Gastrocnemius medialis (tissue), 4 donors: ENCODE measurements around the gene HMGB3. TPM values are rescaled to one million over a fixed set of nuclear protein-coding genes. Genes with fewer than 3 reads are reported as not detected.
A peak's percentile ranks its signal among the peaks of the same experiment; 100 is the strongest.
"Not testable (repeated sequence)": the region's sequence is repeated elsewhere in the genome, so short reads cannot be mapped to it uniquely, and the experiment has no call there.

Experiments used
- ATAC-seq, 2 donors: fragments of 150-250 bp; one replicate each; pipeline ENCODE4 v1.9.1; 2016
- DNase-seq, 2 donors: peaks; one replicate each; pipeline ENCODE4 v3.0.0-alpha.2; 2019
- H3K27ac ChIP-seq, 4 donors: fragments of 200-600 bp; sonication (generic); 1 replicate in 1 of 4; 2 replicates in 3 of 4; pipeline ENCODE4 v1.5.1; 2016 to 2018; ENCODE audit warnings: mild to moderate bottlenecking in 2 of 4, moderate library complexity in 1 of 4
- H3K27me3 ChIP-seq, 3 donors: fragments of 200-600 bp; sonication (generic) in 2 of 3; 1 replicate in 1 of 3; 2 replicates in 2 of 3; pipeline versions ENCODE4 v1.5.1 to v1.6.0; 2016 to 2019; ENCODE audit warnings: mild to moderate bottlenecking in 1 of 3, moderate library complexity in 1 of 3
- H3K36me3 ChIP-seq, 2 donors: fragments of 200-600 bp; sonication (generic) in 1 of 2; one replicate each; pipeline ENCODE4 v1.5.1; 2017 to 2018
- H3K4me1 ChIP-seq, 2 donors: fragments of 200-600 bp; sonication (generic) in 1 of 2; one replicate each; pipeline ENCODE4 v1.5.1; 2016 to 2017; ENCODE audit warnings: mild to moderate bottlenecking in 2 of 2
- H3K4me3 ChIP-seq, 4 donors: fragments of 200-600 bp; sonication (generic) in 3 of 4; 1 replicate in 1 of 4; 2 replicates in 3 of 4; pipeline ENCODE4 v1.5.1; 2016 to 2019; ENCODE audit warnings: mild to moderate bottlenecking in 2 of 4
- H3K9me3 ChIP-seq, 3 donors: fragments of 200-600 bp; sonication (generic) in 2 of 3; 1 replicate in 1 of 3; 2 replicates in 2 of 3; pipeline ENCODE4 v1.5.1; 2016 to 2019
- POLR2A ChIP-seq, 2 donors: fragments of 450-650 bp; IDR thresholded peaks; one replicate each; pipeline ENCODE4 v1.6.1; 2017; ENCODE audit warnings: antibody characterized with exemption in 2 of 2, mild to moderate bottlenecking in 2 of 2, moderate library complexity in 2 of 2
- in situ Hi-C, 4 donors: fragments of 200-750 bp; cut with MboI; loops; one replicate each; pipeline versions ENCODE4 v1.15.0 to v1.8.0; 2017; ENCODE audit warnings: low sequenced_read_pairs in 4 of 4
- intact Hi-C: fragments of 100-400 bp; cut with DNase I; formaldehyde crosslinking; loops from one replicate; pipeline ENCODE4 v1.15.1; 2023; ENCODE audit warnings: low total_unique reads
- total RNA-seq, 4 donors: library from RNA; depleted of rRNA; stranded (reverse); fragments of >200 nt; gene quantifications; one replicate each; pipeline versions ENCODE4 v1.1.0 to v1.2.3, GENCODE V29; 2016
- TF ChIP-seq, protein P1 (sequence below), 5 experiments: fragments of 450-650 bp in 3 of 5; fragments of 200-600 bp in 2 of 5; sonication (generic) in 2 of 5; IDR thresholded peaks in 4 of 5; conservative IDR thresholded peaks in 1 of 5; 1 replicate in 4 of 5; 2 replicates in 1 of 5; pipeline ENCODE4 v1.5.1; 2016 to 2019; ENCODE audit warnings: antibody characterized with exemption in 5 of 5, mild to moderate bottlenecking in 3 of 5, moderate library complexity in 3 of 5

The HMGB3 gene
- total RNA-seq, 4 donors from 2014 or later = 15.0 to 58.3 (median 18.7) TPM

DNA sequence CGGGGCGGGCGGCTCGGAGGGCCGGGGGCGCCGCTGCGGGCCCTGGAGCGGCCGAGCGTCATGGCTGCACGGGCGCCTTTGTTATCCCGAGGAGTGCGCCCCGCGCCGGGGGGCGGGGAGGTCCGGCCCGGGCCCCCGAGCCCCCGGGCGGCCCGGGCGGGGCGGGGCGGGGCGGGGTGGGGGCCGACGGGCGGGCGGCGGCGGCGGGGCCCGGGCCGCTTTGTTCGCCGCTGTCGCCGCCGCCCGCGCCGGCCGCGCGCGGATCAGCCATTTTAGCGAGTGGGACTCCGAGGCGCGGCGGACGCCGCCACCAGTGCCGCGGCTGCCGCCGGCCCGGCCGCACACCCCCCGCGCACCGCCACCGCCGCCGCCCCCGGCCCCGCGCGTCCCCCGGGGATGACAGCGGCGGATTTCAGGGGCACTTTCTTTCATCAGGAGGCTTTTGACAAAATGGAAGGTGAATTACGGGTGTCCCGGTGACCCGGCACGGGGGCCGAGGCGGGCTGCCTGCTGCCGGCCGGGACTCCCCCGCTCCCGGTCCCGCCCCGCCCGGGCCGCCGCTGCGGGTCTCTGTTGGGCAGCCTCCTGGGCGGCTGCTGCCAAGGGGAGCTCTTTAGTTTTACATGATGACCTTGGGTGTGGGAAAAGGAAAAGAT lies 1.2 kb downstream of the HMGB3 start:
- in situ Hi-C loops = no loop called here
- intact Hi-C loops = loop anchor here (5.0 to 10.0 kb wide), 2 partner anchors 89 to 212 kb away; partner anchors contain the start of gene CD99L2

DNA sequence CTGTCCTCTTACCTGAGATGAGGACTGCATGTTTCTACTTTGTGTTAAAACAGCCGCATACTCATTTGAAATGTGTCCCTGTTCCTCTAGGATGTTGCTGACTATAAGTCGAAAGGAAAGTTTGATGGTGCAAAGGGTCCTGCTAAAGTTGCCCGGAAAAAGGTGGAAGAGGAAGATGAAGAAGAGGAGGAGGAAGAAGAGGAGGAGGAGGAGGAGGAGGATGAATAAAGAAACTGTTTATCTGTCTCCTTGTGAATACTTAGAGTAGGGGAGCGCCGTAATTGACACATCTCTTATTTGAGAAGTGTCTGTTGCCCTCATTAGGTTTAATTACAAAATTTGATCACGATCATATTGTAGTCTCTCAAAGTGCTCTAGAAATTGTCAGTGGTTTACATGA lies 4.6 kb downstream of the HMGB3 start:
- H3K27me3 ChIP-seq, H3K4me1 ChIP-seq, H3K9me3 ChIP-seq, ATAC-seq, H3K27ac ChIP-seq, DNase-seq, in situ Hi-C loops, H3K4me3 ChIP-seq, H3K36me3 ChIP-seq: not testable (repeated sequence)
- intact Hi-C loops = loop anchor here (5.0 to 10.0 kb wide), 2 partner anchors 93 to 95 kb away; partner anchors contain the start of gene CD99L2

More for the DNA sequence above, 1.2 kb downstream of the HMGB3 start:
- Histone ChIP-seq H3K4me1 (peaks cover 0 to 5% of the 10 kb centered on the region in 2 donors), H3K36me3 (no peaks in the 10 kb centered on the region), H3K27me3 (no peaks in the 10 kb centered on the region), H3K9me3 (no peaks in the 10 kb centered on the region), H3K4me3 (peak overlapping the region; percentile 36 to 56 (median 45)), H3K27ac (no peak overlapping the region)
- ATAC-seq = no peak
- DNase-seq = no peak
- TF ChIP-seq, protein P1, sequence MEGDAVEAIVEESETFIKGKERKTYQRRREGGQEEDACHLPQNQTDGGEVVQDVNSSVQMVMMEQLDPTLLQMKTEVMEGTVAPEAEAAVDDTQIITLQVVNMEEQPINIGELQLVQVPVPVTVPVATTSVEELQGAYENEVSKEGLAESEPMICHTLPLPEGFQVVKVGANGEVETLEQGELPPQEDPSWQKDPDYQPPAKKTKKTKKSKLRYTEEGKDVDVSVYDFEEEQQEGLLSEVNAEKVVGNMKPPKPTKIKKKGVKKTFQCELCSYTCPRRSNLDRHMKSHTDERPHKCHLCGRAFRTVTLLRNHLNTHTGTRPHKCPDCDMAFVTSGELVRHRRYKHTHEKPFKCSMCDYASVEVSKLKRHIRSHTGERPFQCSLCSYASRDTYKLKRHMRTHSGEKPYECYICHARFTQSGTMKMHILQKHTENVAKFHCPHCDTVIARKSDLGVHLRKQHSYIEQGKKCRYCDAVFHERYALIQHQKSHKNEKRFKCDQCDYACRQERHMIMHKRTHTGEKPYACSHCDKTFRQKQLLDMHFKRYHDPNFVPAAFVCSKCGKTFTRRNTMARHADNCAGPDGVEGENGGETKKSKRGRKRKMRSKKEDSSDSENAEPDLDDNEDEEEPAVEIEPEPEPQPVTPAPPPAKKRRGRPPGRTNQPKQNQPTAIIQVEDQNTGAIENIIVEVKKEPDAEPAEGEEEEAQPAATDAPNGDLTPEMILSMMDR (IDR thresholded peaks at IDR 0.05 in 4 of 5, conservative IDR thresholded peaks at IDR 0.05 in 1 of 5) = no peak
- TF ChIP-seq POLR2A (IDR thresholded peaks at IDR 0.05) = no peak

DNA sequence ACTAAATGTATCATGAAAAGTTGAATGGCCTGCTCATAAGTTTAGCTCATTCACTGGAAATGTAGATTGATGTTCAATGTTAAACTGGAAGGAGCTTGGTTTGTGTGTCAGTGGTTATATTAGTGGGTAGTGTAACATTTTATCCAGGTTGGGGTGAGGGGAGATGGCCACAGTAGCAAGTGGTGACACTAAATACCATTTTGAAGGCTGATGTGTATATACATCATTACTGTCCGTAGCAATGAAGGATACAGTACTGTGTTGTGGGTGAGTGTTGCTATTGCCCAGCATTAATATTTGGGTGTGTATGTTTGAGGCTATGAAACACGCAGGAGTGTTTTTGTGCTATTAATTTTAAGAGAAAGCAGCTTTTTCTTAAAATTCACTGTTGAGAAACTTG lies 6.3 kb downstream of the HMGB3 start:
- in situ Hi-C loops (no loop called here), intact Hi-C loops (loop anchor here (5.0 to 10.0 kb wide), 2 partner anchors 93 to 95 kb away; partner anchors contain the start of gene CD99L2)
- DNase-seq (no peak), ATAC-seq (no peak)
- H3K4me1 ChIP-seq = no peaks in the 10 kb centered on the region
- H3K4me3 ChIP-seq = no peak overlapping the region
- no peaks in the 10 kb centered on the region for H3K27me3 ChIP-seq
- no peak for TF ChIP-seq POLR2A (IDR thresholded peaks at IDR 0.05)
- TF ChIP-seq, protein P1 (IDR thresholded peaks at IDR 0.05 in 4 of 5, conservative IDR thresholded peaks at IDR 0.05 in 1 of 5) = no peak
- no peaks in the 10 kb centered on the region for H3K9me3 ChIP-seq
- no peaks in the 10 kb centered on the region for H3K36me3 ChIP-seq
- H3K27ac ChIP-seq = no peak overlapping the region

DNA sequence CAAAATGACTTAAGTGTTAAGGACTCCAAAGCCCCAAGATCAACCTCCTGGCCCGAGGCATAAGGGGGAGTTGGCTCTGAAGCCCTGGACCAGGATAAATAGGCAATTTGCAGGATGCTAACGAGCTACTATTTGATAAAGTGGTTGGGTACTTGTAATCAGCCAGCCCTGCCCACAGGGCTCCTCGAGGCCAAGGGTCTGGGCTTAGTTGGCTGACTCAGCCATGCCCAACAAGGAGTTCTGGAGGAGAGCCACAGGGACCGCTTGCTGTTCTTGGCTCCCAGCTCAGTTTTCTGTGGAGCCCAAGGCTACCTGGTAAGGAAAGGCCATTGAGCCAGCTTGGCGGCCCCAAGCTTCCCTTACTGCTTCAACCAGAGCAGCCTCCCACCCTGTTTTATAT lies 7.8 kb downstream of the HMGB3 start:
- H3K4me1 ChIP-seq = no peaks in the 10 kb centered on the region
- TF ChIP-seq, protein P1 (IDR thresholded peaks at IDR 0.05 in 4 of 5, conservative IDR thresholded peaks at IDR 0.05 in 1 of 5) = no peak
- no peak for TF ChIP-seq POLR2A (IDR thresholded peaks at IDR 0.05)
- DNase-seq (no peak), ATAC-seq (no peak)
- H3K36me3 ChIP-seq = no peaks in the 10 kb centered on the region
- H3K4me3 ChIP-seq = no peak overlapping the region
- no peak overlapping the region for H3K27ac ChIP-seq
- intact Hi-C loops = no loop called here
- no peaks in the 10 kb centered on the region for H3K9me3 ChIP-seq
- H3K27me3 ChIP-seq = no peaks in the 10 kb centered on the region
- in situ Hi-C loops = no loop called here

- intact Hi-C loops (loop anchor here (5.0 kb wide), 1 partner anchor 229 kb away; no protein-coding TSS in a partner anchor), in situ Hi-C loops (no loop called here)
- H3K36me3 ChIP-seq = no peaks in the 10 kb centered on the region
- no peak for TF ChIP-seq POLR2A (IDR thresholded peaks at IDR 0.05)
- TF ChIP-seq, protein P1 (IDR thresholded peaks at IDR 0.05 in 4 of 5, conservative IDR thresholded peaks at IDR 0.05 in 1 of 5) = no peak
- H3K9me3 ChIP-seq = no peaks in the 10 kb centered on the region
- H3K4me1 ChIP-seq = no peaks in the 10 kb centered on the region
- DNase-seq (no peak), ATAC-seq (no peak)
- H3K27ac ChIP-seq = no peak overlapping the region
- H3K27me3 ChIP-seq = no peaks in the 10 kb centered on the region
- no peak overlapping the region for H3K4me3 ChIP-seq
Measured at GRCh38 chrX:151000861-151001331, 17.8 kb downstream of the HMGB3 start.
